ENCODE measurements around the gene C11orf16.
"Not testable (repeated sequence)": the region's sequence is repeated elsewhere in the genome, so short reads cannot be mapped to it uniquely, and the experiment has no call there.

Gene C11orf16

GRCh38 chr11:8935789-8936188 lies 3.0 kb upstream of the C11orf16 start:
- DNase-seq = not testable (repeated sequence)

DNA sequence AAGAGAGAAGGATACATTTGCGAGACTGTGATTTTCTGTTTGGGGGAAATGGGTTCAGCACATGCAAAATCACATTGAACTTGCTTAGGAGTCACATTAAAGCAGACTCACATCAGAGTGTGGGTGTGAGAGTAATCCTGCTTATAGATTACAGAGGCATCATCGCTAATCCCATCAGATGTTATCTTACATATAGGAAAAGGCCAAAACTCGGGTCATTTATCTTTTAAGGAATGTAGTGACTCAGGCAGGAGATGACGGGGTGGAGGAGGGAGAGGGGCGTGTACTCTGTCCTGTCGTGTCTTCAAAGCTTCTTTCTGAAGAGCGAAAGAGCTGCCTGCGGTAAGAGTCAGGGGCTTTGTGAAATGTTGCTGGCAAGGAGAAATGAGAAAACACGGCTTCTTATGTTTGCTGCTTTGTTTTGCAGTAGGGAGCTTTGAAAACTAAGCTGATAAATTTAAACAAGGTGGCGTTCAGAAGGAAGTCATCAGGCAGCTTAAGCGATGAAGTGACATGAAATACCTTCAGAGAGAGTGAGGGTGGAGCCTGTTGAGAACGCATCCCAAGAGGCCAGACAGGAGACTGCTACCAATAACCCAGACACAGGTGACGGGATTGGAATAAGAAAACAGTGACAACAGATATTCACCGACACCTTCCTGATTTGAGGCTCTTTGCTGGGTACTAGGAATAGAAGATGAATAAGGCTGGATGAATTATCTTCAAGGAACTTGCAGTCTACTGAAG lies 2.2 kb upstream of the C11orf16 start:
- DNase-seq = no peak

- DNase-seq = no peak
These were observed 1.2 kb upstream of the C11orf16 start for GRCh38 chr11:8933931-8934330.

GRCh38 chr11:8930456-8931175 lies 2.1 kb downstream of the C11orf16 start:
- no peak for DNase-seq

- DNase-seq = no peak
These were observed 3.6 kb downstream of the C11orf16 start for GRCh38 chr11:8928981-8929615.

DNA sequence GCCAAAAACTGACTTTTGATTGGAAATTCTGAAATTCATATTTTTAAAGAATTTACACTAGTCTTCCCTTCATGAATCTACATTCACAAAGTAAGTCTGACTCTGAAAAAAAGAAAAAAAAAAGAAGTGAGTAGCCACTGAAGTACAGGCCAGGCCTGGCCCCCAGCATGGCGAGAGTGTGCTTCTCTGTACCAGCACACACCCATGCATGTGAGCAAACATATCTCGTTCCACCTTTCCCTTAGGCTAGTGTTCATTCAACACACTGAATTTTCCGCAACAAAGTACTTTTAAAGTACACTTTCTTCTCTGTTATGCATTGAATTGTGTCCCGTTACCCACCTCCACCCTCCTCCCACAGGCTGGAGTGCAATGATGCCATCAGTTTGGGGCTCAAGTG lies 4.5 kb downstream of the C11orf16 start:
- no peak for DNase-seq

DNA sequence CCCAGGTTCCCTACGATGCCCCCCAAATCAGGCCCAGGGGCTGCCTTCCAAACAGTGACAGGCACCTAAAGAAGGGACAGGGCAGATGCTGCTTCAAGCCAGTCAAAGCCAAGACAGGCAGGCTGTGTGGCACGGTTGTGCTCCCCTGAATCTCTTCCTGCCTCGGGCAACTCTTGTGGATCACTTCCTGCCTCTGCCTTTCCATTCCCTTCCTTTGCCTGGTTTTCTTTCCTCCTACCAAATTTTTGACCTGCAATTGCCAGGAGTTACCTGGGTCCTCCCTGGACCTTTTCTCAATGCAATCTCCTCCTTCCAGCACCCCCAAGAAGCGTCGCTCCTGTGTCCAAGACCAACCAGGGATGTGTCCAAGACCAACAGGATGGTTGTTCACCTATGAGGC lies 5.5 kb downstream of the C11orf16 start:
- no peak for DNase-seq

GRCh38 chr11:8926236-8926635 lies 6.5 kb downstream of the C11orf16 start:
- no peak for DNase-seq

DNA sequence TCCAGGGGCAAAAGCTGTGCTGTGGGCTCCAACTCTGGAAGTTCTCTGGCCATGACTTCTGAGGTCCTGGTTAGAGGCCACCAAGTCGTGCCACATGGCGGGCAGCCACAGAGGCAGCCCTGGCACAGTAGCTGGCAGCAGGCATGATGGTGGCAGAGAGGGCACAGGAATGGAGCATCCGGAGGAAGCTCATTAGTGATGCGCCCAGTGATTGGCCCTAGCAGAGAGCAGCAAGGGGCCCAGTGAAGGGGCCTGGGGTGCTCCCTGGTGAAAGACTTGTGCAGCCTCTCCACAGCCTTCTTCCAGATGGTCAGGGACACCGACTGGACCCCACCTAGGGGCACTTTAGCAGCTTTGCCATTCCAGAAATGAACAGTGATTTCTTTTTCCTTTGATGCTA lies 7.0 kb downstream of the C11orf16 start:
- DNase-seq = no peak

- DNase-seq = no peak
These were observed 10.1 kb downstream of the C11orf16 start for GRCh38 chr11:8922691-8923090.

GRCh38 chr11:8917157-8917825 lies 15.5 kb downstream of the C11orf16 start:
- no peak for DNase-seq

GRCh38 chr11:8914661-8915018 lies 18.1 kb downstream of the C11orf16 start:
- DNase-seq = no peak

- DNase-seq = peak; percentile 63
These were observed 18.6 kb downstream of the C11orf16 start for GRCh38 chr11:8913961-8914660.

DNA sequence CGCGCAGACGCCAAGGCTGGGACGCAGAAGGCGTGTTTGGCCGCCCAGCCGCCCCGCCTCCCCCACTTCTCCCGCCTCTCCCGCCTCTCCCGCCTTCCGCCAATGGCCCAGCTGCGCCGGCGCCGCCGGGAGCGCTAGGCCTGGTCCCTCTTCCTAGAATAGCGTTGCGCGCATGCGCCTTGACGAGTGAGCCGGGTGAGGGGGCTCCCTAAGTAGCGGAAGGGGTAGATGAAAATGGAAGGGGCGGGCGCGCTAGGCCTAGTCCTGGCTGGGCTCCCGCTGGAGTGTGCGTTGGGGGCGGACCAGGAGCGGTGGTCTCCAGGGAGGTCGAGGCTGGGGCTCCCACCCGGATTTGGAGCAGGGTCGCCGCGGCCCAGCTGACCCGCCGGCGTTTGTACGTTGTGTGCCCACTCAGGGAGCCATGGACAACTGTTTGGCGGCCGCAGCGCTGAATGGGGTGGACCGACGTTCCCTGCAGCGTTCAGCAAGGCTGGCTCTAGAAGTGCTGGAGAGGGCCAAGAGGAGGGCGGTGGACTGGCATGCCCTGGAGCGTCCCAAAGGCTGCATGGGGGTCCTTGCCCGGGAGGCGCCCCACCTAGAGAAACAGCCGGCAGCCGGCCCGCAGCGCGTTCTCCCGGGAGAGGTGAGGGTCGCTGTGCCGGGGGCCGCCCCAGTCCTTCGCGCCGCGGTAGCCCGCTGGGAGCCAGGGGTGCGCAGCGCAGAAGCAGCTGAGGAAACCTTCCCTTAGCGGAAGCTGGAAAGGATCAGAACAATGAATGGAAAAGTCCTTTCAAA lies 21.5 kb downstream of the C11orf16 start, which contains the start of gene AKIP1:
Gene AKIP1, plus strand, starts transcription at position 161 of the 795 bp plus-strand sequence. Its CDS starts 261 bp downstream, at position 422.
- DNase-seq = peak; percentile 93

- DNase-seq = peak; percentile 30
These were observed 22.1 kb downstream of the C11orf16 start for GRCh38 chr11:8910649-8911026.

DNA sequence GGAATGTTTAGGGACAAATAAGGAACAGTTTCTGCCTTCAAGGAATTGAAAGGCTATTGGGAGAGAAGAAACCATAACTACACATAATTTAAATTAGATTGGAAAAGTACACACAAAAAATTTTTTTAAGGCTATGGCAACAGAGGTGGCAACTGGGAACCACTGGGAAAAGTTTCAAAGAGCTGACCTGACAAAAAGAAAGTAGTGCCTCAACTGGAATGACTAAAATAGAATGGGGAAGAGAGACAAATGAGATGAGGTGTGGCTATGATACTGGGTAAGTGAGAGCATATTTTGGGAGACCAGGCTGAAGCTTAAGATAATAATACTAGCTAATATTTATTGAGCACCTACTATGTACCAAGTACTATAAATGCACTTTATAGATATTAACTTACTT lies 24.6 kb downstream of the C11orf16 start:
- DNase-seq = no peak

DNA sequence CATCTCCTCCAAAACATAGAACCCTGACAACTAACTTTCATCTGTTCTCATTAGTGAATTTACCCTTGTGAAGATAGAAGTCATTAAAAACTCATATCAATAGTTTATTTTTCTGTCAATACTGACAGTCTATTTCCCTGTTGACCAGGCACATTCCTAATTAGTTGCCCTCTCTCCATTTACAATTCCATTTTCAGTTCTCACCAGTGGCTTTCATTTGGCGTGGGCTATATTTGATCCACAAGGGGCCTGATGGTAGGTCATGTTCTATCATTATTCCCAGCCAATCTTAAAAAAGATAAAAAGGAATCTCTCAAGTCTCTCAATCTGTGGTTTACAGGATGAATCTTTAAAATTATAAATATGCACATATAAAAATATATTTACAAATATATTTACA lies 25.6 kb downstream of the C11orf16 start:
- DNase-seq = no peak

DNA sequence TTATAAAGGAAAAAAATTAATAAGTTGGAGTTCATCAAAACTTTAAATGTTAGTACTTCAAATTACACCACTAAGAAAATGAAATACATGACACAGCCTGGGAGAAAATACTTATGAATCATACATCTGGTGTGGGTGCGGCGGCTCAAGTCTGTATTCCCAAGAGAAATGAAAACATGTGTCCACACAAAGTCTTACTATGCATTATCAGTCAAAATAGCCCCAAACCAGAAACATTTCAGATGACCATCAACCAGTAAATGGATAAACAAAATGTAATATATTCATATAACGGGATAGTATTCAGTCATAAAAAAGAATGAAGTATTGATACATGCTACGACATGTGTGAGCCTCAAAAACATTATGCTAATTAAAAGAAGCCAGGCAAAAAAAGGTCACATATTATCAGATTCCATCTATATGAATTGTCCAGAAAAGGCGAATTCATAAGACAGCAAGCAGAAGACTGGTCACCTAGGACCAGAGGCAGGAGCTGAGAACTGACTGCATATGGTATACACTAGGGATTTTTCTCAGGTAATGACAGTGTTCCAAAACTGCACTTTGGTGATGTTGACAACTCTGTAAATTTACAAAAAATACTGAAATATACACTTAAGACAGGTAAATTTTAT lies 27.1 kb downstream of the C11orf16 start:
- no peak for DNase-seq

DNA sequence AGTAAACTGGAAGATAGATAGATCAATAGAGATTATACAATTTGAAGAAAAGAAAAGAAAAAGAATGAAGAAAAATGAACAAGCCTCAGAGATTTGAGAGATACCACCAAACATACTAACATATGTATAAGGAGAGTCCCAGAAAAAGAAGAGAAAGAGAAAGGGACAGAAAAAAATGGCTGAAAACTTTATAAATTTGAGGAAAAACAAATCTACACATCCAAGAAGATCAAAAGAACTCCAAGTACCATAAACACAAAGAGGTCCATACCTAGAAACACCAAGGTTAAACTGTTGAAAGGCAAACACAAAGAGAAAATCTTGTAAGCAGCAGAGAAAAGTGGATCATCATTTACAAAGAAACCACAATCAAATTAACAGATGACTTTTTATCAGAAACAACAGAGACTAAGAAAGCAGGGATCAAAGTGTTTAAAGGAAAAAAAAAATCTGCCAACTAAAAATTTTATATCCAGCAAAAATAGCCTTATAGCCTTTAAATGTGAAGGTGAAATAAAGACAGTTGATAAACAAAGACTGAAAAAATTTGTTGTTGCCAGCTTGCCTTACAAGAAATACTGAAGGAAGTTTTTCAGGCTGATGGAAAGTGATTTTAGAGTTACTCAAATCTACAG lies 33.5 kb downstream of the C11orf16 start:
- no peak for DNase-seq

DNA sequence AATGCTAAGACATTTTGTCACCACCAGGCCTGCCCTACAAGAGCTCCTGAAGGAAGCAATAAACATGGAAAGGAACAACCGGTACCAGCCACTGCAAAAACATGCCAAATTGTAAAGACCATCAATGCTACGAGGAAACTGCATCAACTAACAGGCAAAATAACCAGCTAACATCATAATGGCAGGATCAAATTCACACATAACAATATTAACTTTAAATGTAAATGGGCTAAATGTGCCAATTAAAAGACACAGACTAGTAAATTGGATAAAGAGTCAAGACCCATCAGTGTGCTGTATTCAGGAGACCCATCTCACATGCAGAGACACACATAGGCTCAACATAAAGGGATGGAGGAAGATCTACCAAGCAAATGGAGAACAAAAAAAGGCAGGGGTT lies 41.6 kb downstream of the C11orf16 start:
- not testable (repeated sequence) for DNase-seq

DNA sequence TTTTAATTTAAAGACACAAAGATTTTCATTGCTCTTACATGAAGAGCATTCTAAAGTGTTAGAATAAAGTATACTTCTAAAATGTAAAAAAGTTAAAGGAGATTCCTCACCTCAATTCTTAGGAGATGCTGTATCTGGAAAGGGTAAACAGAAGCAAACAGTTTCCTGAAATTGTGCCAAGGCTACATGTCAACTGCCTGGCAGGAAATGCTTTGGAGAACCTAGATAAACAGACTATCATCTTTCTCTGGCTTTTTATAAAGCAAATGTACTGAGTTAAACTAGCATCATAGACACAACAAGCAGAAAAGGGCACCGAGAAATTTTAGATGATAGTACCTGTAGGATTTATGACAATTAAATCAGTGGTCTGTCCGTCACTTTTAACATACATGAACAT lies 46.4 kb downstream of the C11orf16 start:
- DNase-seq = no peak
